NCI-H1105 (cell line): Measurements from ENCODE around the gene C17orf100.

Experiments
- DNase-seq: peaks from one replicate; lab custom pipeline; 2025; lab: John Stamatoyannopoulos, UW

The C17orf100 gene

GRCh38 chr17:6669479-6670212 lies 18.1 kb downstream of the C17orf100 start:
- DNase-seq, result no peak

- no peak for DNase-seq
These were observed 19.0 kb downstream of the C17orf100 start for GRCh38 chr17:6670571-6670970.

- DNase-seq, result no peak
These were observed 19.4 kb downstream of the C17orf100 start for GRCh38 chr17:6670999-6671398.

DNA sequence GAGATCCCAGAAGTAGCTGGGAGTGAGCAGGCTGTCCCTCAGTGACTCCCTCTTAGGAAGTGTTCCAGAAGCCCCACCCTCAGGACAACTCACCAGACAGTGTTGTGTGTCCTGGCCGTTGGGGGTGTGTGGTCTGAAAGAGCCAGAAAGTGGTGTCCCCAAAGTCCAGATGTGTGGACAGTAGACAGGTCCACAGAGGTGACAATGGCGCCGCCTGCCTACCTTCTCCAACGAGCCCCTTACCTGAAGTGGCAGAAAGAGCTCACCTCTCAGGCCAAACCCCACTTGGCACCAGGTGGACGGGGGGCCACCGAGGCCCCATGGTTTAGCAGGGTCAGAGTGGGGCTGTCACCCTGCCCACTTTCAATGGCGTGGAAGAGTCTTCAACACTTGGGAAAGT lies 19.9 kb downstream of the C17orf100 start:
- DNase-seq, result no peak

DNA sequence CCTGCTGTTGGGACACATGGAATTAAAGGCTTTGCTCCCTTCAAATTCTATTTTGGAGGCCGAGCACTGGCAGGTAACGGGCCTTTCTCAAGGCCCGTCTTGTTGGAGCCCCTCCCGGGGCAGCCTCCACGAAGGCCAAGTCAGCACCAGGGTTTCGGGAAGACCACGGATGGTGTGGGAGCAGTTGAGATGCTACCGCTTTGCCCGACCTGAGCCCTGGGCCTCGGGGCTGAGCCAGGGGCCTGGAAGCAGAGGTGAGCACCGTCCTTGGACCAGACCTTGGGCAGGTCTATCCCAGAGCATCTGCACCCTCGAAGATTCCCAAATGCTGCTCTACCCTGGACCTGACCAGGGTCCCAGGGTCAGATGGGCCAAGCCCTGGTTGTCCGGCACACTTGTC lies 23.0 kb downstream of the C17orf100 start:
- DNase-seq, result no peak

- no peak for DNase-seq
These were observed 23.8 kb downstream of the C17orf100 start for GRCh38 chr17:6675201-6675825.

- no peak for DNase-seq
These were observed 25.2 kb downstream of the C17orf100 start for GRCh38 chr17:6676802-6677157.

- no peak for DNase-seq
These were observed 25.7 kb downstream of the C17orf100 start for GRCh38 chr17:6677158-6677831.

- DNase-seq, result no peak
These were observed 26.4 kb downstream of the C17orf100 start for GRCh38 chr17:6677946-6678345.

DNA sequence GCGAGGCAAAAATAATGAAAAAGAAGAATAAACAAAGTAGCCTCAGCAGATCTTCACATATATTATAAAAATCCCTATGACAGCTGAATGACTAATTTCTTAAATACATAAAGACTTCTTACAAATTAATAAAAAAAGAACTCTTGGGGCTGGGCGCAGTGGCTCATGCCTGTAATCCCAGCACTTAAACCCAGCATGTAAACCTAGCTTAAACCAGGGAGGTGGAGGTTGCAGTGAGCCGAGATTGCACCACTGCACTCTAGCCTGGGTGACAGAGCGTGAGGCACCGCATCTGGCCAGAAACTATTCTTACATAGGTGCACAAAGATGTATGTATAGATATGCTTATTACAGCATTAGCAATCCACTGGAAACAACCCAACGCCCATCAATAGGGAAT lies 27.7 kb downstream of the C17orf100 start:
- no peak for DNase-seq

DNA sequence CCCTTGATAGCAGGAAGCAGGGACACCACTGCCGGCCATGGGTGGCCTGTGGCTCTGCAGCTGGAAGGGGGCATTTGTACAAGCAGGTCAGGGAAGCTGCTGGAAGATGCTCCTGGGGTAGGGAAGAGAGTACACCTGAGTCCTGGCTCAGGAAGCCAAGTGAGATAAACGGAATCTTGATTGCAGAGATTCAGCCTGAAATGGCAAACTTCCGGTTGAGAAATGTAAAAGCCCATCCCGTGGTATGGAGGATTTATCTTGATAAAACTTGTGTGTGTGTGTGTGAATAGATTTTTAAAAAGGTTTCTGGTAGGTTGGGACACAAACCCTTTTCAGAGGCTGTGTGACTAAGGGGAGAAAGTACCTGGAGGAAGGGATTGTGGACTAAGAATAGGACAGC lies 29.6 kb downstream of the C17orf100 start:
- no peak for DNase-seq

DNA sequence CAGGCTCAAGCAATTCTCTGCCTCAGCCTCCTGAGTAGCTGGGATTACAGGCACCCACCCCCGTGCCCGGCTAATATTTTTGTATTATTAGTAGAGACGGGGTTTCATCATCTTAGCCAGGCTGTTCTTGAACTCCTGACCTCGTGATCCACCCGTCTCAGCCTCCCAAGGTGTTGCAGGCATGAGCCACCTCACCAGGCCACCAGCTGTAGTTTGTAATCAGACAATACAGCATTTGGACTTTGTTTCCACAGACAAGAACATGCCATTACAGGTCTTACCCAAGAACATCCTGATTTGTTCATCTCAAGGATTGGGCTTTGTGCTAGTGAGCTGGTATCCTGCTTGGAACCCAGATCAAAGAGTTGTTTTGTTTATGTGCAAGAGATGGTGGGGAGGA lies 30.1 kb downstream of the C17orf100 start:
- DNase-seq, result no peak

- DNase-seq, result no peak
These were observed 30.8 kb downstream of the C17orf100 start for GRCh38 chr17:6682339-6682738.

DNA sequence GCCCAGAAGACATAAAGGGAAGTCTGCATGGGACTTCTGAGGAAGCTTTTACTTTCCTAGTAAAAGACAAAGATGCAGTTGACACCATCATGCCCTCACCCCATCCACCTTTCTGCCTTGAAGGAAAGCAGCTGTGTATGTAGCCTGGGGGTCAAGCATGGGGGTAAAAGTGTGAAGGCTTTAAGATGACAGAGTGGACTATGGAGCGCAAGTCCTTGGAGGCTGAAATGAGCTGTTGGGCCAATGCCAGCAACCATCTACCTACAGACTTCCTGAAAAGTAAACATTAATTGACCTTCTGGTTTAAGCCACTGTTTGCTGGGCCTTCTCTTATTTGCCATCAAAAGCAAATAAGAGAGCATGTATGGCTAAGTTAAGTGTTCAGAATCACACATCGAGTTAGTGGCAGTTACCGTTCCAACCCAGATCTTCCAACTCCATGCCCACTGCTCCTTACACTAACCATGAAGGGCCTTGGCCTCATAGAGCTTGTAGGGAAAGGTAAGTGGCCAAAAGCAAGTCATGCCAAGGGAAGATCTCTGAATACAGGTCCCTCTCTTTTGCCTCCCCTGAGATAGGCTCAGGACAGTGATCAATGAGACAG lies 31.6 kb downstream of the C17orf100 start:
- no peak for DNase-seq

DNA sequence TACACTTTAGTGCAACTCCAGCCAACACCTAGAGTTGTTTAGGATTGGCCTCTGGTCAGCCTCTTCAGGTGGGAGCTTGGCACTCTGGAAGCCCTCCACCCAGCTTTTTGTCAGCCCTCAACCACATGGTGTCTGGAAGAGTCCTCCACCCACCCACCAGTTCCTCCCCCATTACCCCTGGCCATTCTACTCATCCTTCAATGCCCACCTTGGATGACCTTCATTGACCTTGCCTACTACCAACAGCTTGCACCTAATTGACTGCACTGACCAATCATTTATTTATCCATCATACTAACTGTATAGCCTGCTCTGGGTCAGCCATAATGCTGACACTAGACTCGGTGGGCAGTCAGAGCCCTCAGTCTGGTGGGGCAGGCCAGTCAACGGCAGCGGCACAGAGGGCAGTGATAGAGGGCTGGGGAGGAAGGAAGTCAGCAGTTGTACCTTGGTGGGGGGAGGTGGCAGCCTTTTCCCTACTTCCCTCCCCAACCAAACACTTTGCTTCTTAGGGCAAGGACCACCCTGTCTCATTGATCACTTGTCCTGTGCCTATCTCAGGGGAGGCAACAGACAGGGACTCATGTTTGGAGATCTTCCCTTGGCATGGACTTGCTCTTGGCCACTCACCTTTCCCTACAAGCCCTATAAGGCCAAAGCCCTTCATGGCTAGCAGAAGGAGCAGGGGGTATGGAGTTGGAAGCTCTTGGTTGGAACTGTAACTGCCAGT lies 32.3 kb downstream of the C17orf100 start:
- DNase-seq, result no peak

DNA sequence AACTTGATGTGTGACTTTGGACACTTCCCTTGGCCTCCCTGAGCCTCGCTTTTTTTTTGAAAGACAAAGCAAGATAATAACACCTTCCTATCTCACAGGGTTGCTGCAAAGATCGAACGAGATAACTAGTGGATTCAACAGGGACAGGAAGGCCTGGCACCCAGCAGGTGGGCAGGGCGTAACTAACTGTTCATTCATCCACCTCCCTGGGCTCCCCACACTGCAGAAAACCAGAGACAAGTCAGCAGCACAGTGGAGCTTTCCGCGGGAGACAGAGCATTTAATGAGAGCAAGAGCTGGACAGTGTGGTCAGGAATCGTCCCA lies 32.9 kb downstream of the C17orf100 start:
- DNase-seq, result no peak

DNA sequence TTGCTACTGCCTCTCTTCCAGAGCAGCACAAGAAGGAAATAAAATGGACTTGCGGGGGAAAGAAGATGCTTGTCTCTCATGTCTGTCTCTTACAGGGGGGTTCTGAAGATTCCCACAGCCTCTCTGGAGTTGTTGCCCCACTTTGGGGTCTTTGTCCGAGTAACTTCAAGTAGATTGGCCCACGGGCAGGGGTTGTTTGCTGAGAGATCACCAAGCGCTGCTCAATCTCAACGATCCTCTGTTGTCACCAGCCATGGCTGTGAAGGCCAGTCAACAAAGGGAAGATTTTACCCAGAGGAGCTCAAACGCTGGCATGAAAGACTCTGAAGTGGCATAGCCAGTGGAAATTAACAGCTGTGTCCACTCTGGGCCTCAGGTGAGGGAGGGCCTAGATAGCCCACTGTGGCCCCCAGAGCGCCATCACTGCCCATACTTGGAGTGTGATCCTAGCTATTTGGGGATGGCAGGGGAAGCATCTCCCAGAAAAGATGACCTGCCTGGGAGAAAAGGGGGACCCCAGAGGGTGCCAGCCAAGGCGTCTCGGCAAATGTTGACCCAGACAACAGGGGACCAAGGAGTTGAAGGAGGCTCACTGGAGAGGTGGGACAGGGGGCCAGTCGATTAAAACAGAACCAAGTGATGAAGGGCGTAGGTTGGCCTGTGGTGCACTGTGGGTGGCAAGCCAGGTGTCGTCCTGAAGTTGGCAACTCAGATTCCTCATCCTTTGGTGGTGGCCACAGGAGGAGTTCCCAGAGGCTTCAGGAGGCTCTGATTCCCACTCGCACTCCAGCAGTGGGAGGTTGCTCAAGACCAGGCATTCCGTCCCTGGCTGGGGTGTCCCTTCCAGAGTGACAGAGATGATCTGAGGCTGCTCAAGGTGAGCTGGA lies 33.6 kb downstream of the C17orf100 start:
- no peak for DNase-seq

DNA sequence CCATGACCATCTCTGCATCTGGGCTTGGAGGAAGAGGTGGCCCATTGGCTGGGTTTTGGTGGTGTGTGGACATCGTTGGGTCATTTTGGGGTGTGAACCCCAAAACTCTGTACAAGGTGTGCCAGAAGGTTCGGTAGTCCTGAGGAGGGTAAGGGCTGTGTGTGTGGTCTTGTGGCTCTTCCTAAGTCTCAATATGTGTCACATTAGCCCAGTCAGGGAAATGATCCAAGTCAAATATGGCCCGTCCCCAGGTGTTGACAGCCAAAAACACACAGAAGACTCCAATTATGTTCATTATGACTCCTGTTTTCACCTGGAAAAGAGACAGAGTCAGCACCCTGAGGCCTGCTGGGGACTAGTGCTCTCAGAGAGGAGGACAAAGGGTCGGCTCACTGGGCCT lies 34.5 kb downstream of the C17orf100 start:
- DNase-seq, result no peak

DNA sequence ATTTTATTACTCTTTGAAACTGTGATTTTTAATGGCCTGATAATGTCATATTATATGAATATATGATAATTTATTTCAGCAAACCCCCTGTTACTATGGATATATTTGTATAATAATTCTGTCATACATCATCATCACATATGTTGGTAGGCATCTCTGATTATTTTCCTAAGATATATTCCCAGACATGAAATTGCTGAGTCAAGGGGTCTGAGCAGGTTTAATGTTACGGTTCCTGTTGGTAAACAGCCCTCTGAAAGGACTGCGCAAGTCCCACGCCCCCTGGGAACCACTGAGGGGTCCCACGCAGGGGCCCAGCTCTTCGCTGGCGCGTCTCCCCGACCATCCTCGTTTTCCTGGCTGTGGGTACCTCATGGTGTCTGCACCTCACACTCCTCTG lies 37.4 kb downstream of the C17orf100 start:
- DNase-seq, result no peak

- DNase-seq, result no peak
These were observed 39.1 kb downstream of the C17orf100 start for GRCh38 chr17:6690641-6691040.

DNA sequence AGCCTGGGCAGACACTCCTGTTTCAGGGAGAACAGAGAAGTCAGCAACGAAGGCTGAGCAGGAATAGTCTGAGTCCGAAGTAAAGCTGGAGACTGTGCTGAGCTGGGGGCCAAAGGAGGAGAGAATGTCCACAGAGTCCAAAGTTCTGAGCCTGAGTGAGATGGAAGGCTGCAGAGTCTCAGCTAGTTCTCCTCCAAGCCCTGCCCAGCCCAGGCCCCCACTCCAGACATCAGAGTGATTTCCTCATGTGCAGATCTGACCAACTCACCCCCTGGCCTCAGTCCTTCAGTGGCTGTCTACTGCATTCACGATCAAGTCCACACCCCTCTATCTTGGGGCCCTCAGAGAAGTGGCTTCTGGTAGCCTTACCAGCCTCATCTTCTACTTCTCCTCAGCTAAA lies 40.0 kb downstream of the C17orf100 start:
- DNase-seq, result no peak
